Sigmoid colon (tissue), 4 donors: ENCODE results near the gene SMIM35.

Experiments
- EP300 ChIP-seq, 4 donors: sonication (generic); formaldehyde crosslinking; IDR thresholded peaks; one replicate each; pipeline ENCODE4 v1.6.1; 2017; ENCODE audit warnings: antibody characterized with exemption in 4 of 4
- POLR2A ChIP-seq, 2 donors: fragments of 450-650 bp; IDR thresholded peaks; one replicate each; pipeline ENCODE4 v1.6.1; 2016; ENCODE audit warnings: antibody characterized with exemption in 2 of 2, mild to moderate bottlenecking in 2 of 2, moderate library complexity in 2 of 2
- POLR2AphosphoS5 ChIP-seq, 4 donors: sonication (generic); formaldehyde crosslinking; IDR thresholded peaks; one replicate each; pipeline ENCODE4 v1.6.1; 2017; ENCODE audit warnings: antibody characterized with exemption in 4 of 4
- TF ChIP-seq, protein P1 (sequence below), 4 experiments: fragments of 450-650 bp in 3 of 4; fragments of 200-600 bp in 1 of 4; IDR thresholded peaks; one replicate each; pipeline ENCODE4 v1.5.1; 2016 to 2019; ENCODE audit warnings: antibody characterized with exemption in 4 of 4, mild to moderate bottlenecking in 3 of 4, moderate library complexity in 2 of 4

DNA sequence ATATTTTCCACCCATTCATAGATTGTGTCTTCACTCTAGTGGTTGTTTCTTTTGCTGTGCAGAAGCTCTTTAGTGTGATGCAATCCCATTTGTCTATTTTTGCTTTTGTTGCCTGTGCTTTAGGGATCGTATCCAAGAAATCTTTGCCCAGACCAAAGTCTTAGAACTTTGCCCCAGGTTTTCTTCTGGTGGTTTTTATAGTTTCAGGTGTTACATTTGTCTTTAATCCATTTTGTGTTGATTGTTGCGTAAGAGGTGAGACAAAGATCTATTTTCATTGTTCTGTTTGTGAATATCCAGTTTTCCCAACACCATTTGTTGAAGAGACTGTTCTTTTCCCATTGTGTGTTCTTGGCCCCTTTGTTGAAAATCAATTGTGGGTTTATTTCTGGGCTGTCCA lies 94.1 kb downstream of the SMIM35 start:
- TF ChIP-seq, protein P1, sequence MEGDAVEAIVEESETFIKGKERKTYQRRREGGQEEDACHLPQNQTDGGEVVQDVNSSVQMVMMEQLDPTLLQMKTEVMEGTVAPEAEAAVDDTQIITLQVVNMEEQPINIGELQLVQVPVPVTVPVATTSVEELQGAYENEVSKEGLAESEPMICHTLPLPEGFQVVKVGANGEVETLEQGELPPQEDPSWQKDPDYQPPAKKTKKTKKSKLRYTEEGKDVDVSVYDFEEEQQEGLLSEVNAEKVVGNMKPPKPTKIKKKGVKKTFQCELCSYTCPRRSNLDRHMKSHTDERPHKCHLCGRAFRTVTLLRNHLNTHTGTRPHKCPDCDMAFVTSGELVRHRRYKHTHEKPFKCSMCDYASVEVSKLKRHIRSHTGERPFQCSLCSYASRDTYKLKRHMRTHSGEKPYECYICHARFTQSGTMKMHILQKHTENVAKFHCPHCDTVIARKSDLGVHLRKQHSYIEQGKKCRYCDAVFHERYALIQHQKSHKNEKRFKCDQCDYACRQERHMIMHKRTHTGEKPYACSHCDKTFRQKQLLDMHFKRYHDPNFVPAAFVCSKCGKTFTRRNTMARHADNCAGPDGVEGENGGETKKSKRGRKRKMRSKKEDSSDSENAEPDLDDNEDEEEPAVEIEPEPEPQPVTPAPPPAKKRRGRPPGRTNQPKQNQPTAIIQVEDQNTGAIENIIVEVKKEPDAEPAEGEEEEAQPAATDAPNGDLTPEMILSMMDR (IDR thresholded peaks at IDR 0.05), result no peak
- no peak for TF ChIP-seq EP300 (IDR thresholded peaks at IDR 0.05)
- no peak for TF ChIP-seq POLR2A (IDR thresholded peaks at IDR 0.05)
- TF ChIP-seq POLR2AphosphoS5 (IDR thresholded peaks at IDR 0.05), result no peak
